Endothelial cell of umbilical vein (primary cell): ENCODE results near the gene ARNT2. TPM values are rescaled to one million over a fixed set of nuclear protein-coding genes. Genes with fewer than 3 reads are reported as not detected.

Experiments
- BruUV-seq: library from RNA; stranded (reverse); fragments of 400-500 nt; replicated peaks from 2 replicates; lab custom pipeline; 2021; lab: Mats Ljungman, UMichigan
- CTCF ChIA-PET: fragments of 300-600, 350-600 bp; sonication (Branson Sonifier 250); formaldehyde crosslinking; loops from one replicate; lab custom pipeline; 2021; ENCODE audit warnings: antibody characterized with exemption, inconsistent platforms; lab: Charles Lee
- POLR2A ChIA-PET: fragments of 300-600, 350-600 bp; sonication (Branson Sonifier 250); formaldehyde crosslinking; loops from one replicate; lab custom pipeline; 2021; ENCODE audit warnings: antibody characterized with exemption, inconsistent platforms; lab: Charles Lee
- DNase-seq: peaks from one replicate; pipeline ENCODE4 v3.0.0-alpha.2; 2011; ENCODE audit warnings: low read depth, low spot score
- FAIRE-seq: peaks from 2 replicates; lab custom pipeline; 2011; peaks lifted over from hg19 to GRCh38; lab: Jason Lieb, UNC
- H2AFZ ChIP-seq: 2 replicates; pipeline ENCODE4 v1.6.0; 2012; ENCODE audit warnings: low read depth, low read length, control low read depth, inconsistent platforms
- H3K27ac ChIP-seq: 2 replicates; pipeline ENCODE4 v1.5.1; 2011; ENCODE audit warnings: low read depth, mild to moderate bottlenecking, control low read depth, low read length, moderate library complexity; ENCODE audit not compliant: insufficient read depth
- H3K27me3 ChIP-seq, 2 experiments: 2 replicates each; pipeline versions ENCODE4 v1.6.0 to v1.6.1; 2011; ENCODE audit warnings: low read length in 2 of 2, mixed read lengths in 1 of 2; ENCODE audit not compliant: control insufficient read depth in 2 of 2, insufficient read depth in 2 of 2
- H3K36me3 ChIP-seq, 2 experiments: 2 replicates in 1 of 2; 3 replicates in 1 of 2; pipeline ENCODE4 v1.5.1; 2011; ENCODE audit warnings: low read length in 2 of 2, mild to moderate bottlenecking in 1 of 2, moderate library complexity in 1 of 2; ENCODE audit not compliant: control insufficient read depth in 2 of 2, insufficient read depth in 2 of 2; ENCODE audit errors: extremely low read depth in 1 of 2
- H3K4me1 ChIP-seq: 3 replicates; pipeline ENCODE4 v1.5.1; 2011; ENCODE audit warnings: mild to moderate bottlenecking, low read length; ENCODE audit not compliant: control insufficient read depth, insufficient read depth; ENCODE audit errors: extremely low read depth
- H3K4me2 ChIP-seq: 2 replicates; pipeline ENCODE4 v1.6.1; 2011; ENCODE audit warnings: low read length, control low read depth, mixed read lengths; ENCODE audit not compliant: insufficient read depth
- H3K4me3 ChIP-seq, 3 experiments: fragments of 200-600 bp in 1 of 3; sonication (generic), shearing (Covaris generic) in 1 of 3; replicated peaks in 1 of 3; 2 replicates each; pipeline ENCODE4 v1.5.1; 2011 to 2016; ENCODE audit warnings: control low read depth in 3 of 3, low read length in 3 of 3, mild to moderate bottlenecking in 2 of 3, inconsistent platforms in 1 of 3, low read depth in 1 of 3, moderate library complexity in 1 of 3; ENCODE audit not compliant: insufficient read depth in 1 of 3
- H3K79me2 ChIP-seq: 2 replicates; pipeline ENCODE4 v1.6.0; 2012; ENCODE audit warnings: low read length, inconsistent platforms; ENCODE audit not compliant: control insufficient read depth, insufficient read depth
- H3K9ac ChIP-seq: replicated peaks from 2 replicates; pipeline ENCODE3; 2011; ENCODE audit warnings: low read length, control low read depth; ENCODE audit not compliant: insufficient read depth; ENCODE audit errors: extremely low read depth
- H3K9me1 ChIP-seq: replicated peaks from 3 replicates; pipeline ENCODE4 v1.6.0; 2011; ENCODE audit warnings: mild to moderate bottlenecking, low read length; ENCODE audit not compliant: control insufficient read depth, insufficient read depth; ENCODE audit errors: extremely low read depth
- H3K9me3 ChIP-seq: replicated peaks from 2 replicates; pipeline ENCODE4 v1.5.1; 2012; ENCODE audit warnings: low read length, inconsistent platforms; ENCODE audit not compliant: control insufficient read depth, insufficient read depth
- H4K20me1 ChIP-seq: replicated peaks from 2 replicates; pipeline ENCODE3; 2011; ENCODE audit warnings: mild to moderate bottlenecking, low read length; ENCODE audit not compliant: control insufficient read depth, insufficient read depth; ENCODE audit errors: extremely low read depth
- EZH2 ChIP-seq: IDR thresholded peaks from 2 replicates; pipeline ENCODE4 v1.6.1; 2012; ENCODE audit warnings: borderline replicate concordance, low read depth, mild to moderate bottlenecking, moderate library complexity, low read length, inconsistent platforms; ENCODE audit not compliant: severe bottlenecking
- GATA2 ChIP-seq: IDR thresholded peaks from 2 replicates; pipeline ENCODE4 v1.7.0; 2011; ENCODE audit warnings: low read depth, mild to moderate bottlenecking, moderate library complexity, mixed read lengths, low read length; ENCODE audit not compliant: insufficient read length, insufficient read depth
- JUN ChIP-seq: IDR thresholded peaks from 2 replicates; pipeline ENCODE4 v1.6.1; 2011; ENCODE audit warnings: borderline replicate concordance, low read depth; ENCODE audit not compliant: insufficient read length, insufficient read depth
- POLR2A ChIP-seq: IDR thresholded peaks from 2 replicates; pipeline ENCODE4 v1.6.1; 2012; ENCODE audit warnings: low read depth, mild to moderate bottlenecking, control low read depth, low read length
- POLR2AphosphoS5 ChIP-seq: IDR thresholded peaks from 2 replicates; pipeline ENCODE4 v1.6.1; 2012; ENCODE audit warnings: low read depth, mild to moderate bottlenecking, control low read depth, low read length, moderate library complexity; ENCODE audit not compliant: insufficient read depth
- dilution Hi-C: fragments of 300-500 bp; cut with MboI; formaldehyde crosslinking; loops from one replicate; pipeline ENCODE4 v1.15.0; 2019; ENCODE audit warnings: low sequenced_read_pairs; ENCODE audit not compliant: extremely low pct_ligation_motif_present
- intact Hi-C: fragments of 100-400 bp; cut with micrococcal nuclease; formaldehyde crosslinking; loops from one replicate; pipeline ENCODE4 v1.10.0; 2022
- polyA plus RNA-seq, 4 experiments: library from polyadenylated mRNA; depleted of rRNA in 3 of 4; stranded (reverse) in 3 of 4; unstranded in 1 of 4; fragments of >200 nt; gene quantifications; 2 replicates each; pipeline versions ENCODE4 v1.2.1 to v1.2.3, GENCODE V29; 2011 to 2012; ENCODE audit warnings: missing spikeins in 1 of 4
- total RNA-seq: library from RNA; stranded (reverse); gene quantifications from 2 replicates; pipeline ENCODE4 v1.2.3, GENCODE V29; 2021
- TF ChIP-seq, protein P1 (sequence below): IDR thresholded peaks from 2 replicates; pipeline ENCODE4 v1.6.1; 2011; ENCODE audit not compliant: insufficient read depth, insufficient read length
- TF ChIP-seq, protein P2 (sequence below), 2 donors: IDR thresholded peaks; 1 replicate in 1 of 2; 2 replicates in 1 of 2; pipeline ENCODE4 v1.5.1; 2011; ENCODE audit warnings: low read length in 2 of 2, mild to moderate bottlenecking in 2 of 2, moderate library complexity in 2 of 2, control low read depth in 1 of 2, inconsistent platforms in 1 of 2, low read depth in 1 of 2; ENCODE audit not compliant: insufficient read depth in 1 of 2; ENCODE audit errors: extremely low read depth in 1 of 2

ARNT2 gene
- total and polyA plus RNA-seq, 2 donors (not counting 3 experiments of a cell fraction or from before 2014, with no cell fraction given): 0.03 to 0.20 TPM

DNA sequence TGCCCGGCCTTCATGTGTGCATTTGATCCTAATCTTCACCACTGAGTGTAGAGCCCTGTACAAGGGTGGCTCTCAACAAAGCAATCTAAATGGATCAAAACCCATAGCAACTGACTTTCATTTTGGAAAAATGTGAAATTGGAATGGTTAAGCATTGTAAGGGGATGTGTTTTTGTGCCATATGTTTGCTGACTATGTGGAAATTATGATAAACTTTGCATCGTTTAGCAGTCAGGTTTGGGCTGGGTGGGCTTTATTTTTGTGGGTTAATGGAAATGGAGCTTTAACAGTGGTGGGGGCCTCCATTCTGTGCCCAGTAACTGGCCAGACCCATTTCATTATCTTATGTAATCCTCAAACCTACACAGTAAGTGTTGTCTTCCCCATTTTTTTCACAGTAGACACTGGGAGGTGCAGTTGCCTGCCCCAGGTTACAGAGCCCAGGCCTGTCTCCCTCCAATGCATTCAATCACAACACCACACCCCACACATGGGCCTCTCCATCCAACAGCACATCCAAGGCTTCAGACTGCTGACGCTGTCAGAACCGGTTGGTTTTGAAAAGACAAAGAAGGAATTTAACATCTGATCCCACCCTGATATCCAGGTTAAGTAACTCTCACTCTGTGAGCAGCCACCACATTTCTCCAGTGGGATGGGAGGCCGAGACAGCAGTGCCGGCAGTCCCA, 154.6 kb downstream of the ARNT2 start:
- Histone ChIP-seq H3K27me3 (peaks cover 0 to 2% of the 10 kb centered on the region in 2 experiments), H3K4me3 (no peak overlapping the region), H3K4me2 (no peak overlapping the region), H2AFZ (no peak overlapping the region), H3K36me3 (no peaks in the 10 kb centered on the region), H3K9me1 (no peaks in the 10 kb centered on the region), H4K20me1 (no peaks in the 10 kb centered on the region), H3K27ac (no peak overlapping the region), H3K9ac (no peak overlapping the region), H3K79me2 (no peaks in the 10 kb centered on the region), H3K9me3 (no peaks in the 10 kb centered on the region), H3K4me1 (no peaks in the 10 kb centered on the region)
- dilution Hi-C loops: loop anchor here (25.0 kb wide), 1 partner anchor 154 kb away; no protein-coding TSS in a partner anchor
- ChIA-PET CTCF (interaction anchor here (1.4 kb wide), 1 partner anchor 9 kb away, joined by 4 read pairs; no protein-coding TSS in a partner anchor), POLR2A (no interaction called here)
- BruUV-seq: no TSS peak
- TF ChIP-seq POLR2AphosphoS5 (no peak), JUN (no peak), EZH2 (no peak), GATA2 (no peak), POLR2A (no peak)
- TF ChIP-seq, protein P1, sequence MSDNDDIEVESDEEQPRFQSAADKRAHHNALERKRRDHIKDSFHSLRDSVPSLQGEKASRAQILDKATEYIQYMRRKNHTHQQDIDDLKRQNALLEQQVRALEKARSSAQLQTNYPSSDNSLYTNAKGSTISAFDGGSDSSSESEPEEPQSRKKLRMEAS: no peak
- TF ChIP-seq, protein P2, sequence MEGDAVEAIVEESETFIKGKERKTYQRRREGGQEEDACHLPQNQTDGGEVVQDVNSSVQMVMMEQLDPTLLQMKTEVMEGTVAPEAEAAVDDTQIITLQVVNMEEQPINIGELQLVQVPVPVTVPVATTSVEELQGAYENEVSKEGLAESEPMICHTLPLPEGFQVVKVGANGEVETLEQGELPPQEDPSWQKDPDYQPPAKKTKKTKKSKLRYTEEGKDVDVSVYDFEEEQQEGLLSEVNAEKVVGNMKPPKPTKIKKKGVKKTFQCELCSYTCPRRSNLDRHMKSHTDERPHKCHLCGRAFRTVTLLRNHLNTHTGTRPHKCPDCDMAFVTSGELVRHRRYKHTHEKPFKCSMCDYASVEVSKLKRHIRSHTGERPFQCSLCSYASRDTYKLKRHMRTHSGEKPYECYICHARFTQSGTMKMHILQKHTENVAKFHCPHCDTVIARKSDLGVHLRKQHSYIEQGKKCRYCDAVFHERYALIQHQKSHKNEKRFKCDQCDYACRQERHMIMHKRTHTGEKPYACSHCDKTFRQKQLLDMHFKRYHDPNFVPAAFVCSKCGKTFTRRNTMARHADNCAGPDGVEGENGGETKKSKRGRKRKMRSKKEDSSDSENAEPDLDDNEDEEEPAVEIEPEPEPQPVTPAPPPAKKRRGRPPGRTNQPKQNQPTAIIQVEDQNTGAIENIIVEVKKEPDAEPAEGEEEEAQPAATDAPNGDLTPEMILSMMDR (IDR thresholded peaks at IDR 0.05; ENCODE audit: extremely low read depth in 1 of 2, insufficient read depth in 1 of 2, low read depth in 1 of 2, low read length in 2 of 2): no peak
- FAIRE-seq (no peak), DNase-seq (no peak)
- intact Hi-C loops: no loop called here
